ENCODE data around the gene B3GNT7. TPM values are rescaled to one million over a fixed set of nuclear protein-coding genes. Genes with fewer than 3 reads are reported as not detected.

B3GNT7 gene
- total and polyA plus RNA-seq, 2 experiments from 2014 or later, result 44.2 to 89.4 TPM

- Mint-ChIP-seq H3K27me3 (ENCODE audit: insufficient read depth, low read depth, poor library complexity) (peaks cover 9% of the 10 kb centered on the region), H3K4me3 (no peak overlapping the region), H3K4me1 (peaks cover 13% of the 10 kb centered on the region; the same call in 2 of the 3 replicates), H3K27ac (no peak overlapping the region), H3K36me3 (ENCODE audit: low read depth) (peaks cover 3% of the 10 kb centered on the region; the same call in 1 of the 3 replicates), H3K9me3 (no peaks in the 10 kb centered on the region)
- no peak overlapping the region for H3K27ac ChIP-seq (ENCODE audit: low read depth)
- H4K20me1 ChIP-seq (replicated peaks; ENCODE audit: insufficient read depth), result no peaks in the 10 kb centered on the region
- H3K27me3 ChIP-seq (ENCODE audit: insufficient read depth), result no peaks in the 10 kb centered on the region
- H3K4me2 ChIP-seq, result no peak overlapping the region
- 0 out of 2 replicates have a peak, but pooled peaks cover 6% of the 10 kb centered on the region for H3F3A ChIP-seq (replicated peaks; ENCODE audit: low read depth)
- no peaks in the 10 kb centered on the region for H3K4me1 ChIP-seq (ENCODE audit: insufficient read depth)
- 0 out of 2 replicates have a peak, but pooled peaks cover 5% of the 10 kb centered on the region for H3K9me2 ChIP-seq (ENCODE audit: insufficient read depth)
- H3K4me3 ChIP-seq, result no peak overlapping the region
- no peak overlapping the region for H2AFZ ChIP-seq
- H3K79me2 ChIP-seq (replicated peaks; ENCODE audit: insufficient read depth), result no peaks in the 10 kb centered on the region
- TF ChIP-seq CREB1 (CRISPR knock-in tag; IDR thresholded peaks at IDR 0.05; ENCODE audit: low read depth), result no peak
- TF ChIP-seq CTCF (conservative IDR thresholded peaks at IDR 0.05; ENCODE audit: low read depth in 2 of 2), result no peak
- DNase-seq (ENCODE audit: low spot score) (no peak), ATAC-seq (no peak)
- H3K36me3 ChIP-seq (ENCODE audit: insufficient read depth), result no peaks in the 10 kb centered on the region
Measured at GRCh38 chr2:231422056-231422455, 26.5 kb downstream of the B3GNT7 start.

- H3K27me3 Mint-ChIP-seq (ENCODE audit: insufficient read depth, low read depth, poor library complexity), result peaks cover 9% of the 10 kb centered on the region
- Histone ChIP-seq H3K9me2 (ENCODE audit: insufficient read depth) (peaks cover 9% of the 10 kb centered on the region; the same call in 1 of the 2 replicates), H3K4me3 (no peak overlapping the region), H3K4me1 (ENCODE audit: insufficient read depth) (no peaks in the 10 kb centered on the region), H3K79me2 (replicated peaks; ENCODE audit: insufficient read depth) (no peaks in the 10 kb centered on the region), H3K36me3 (ENCODE audit: insufficient read depth) (no peaks in the 10 kb centered on the region), H4K20me1 (replicated peaks; ENCODE audit: insufficient read depth) (no peaks in the 10 kb centered on the region), H3K27me3 (ENCODE audit: insufficient read depth) (no peaks in the 10 kb centered on the region), H2AFZ (no peak overlapping the region), H3K4me2 (no peak overlapping the region), H3K27ac (ENCODE audit: low read depth) (no peak overlapping the region), H3F3A (replicated peaks; ENCODE audit: low read depth) (0 out of 2 replicates have a peak, but pooled peaks cover 6% of the 10 kb centered on the region)
- H3K27ac Mint-ChIP-seq, result no peak overlapping the region
- H3K9me3 Mint-ChIP-seq, result no peaks in the 10 kb centered on the region
- peaks cover 13% of the 10 kb centered on the region; the same call in 2 of the 3 replicates for H3K4me1 Mint-ChIP-seq
- no peak overlapping the region for H3K4me3 Mint-ChIP-seq
- H3K36me3 Mint-ChIP-seq (ENCODE audit: low read depth), result peaks cover 3% of the 10 kb centered on the region; the same call in 1 of the 3 replicates
- ATAC-seq, result no peak
- no peak for DNase-seq (ENCODE audit: low spot score)
- TF ChIP-seq JUNB (IDR thresholded peaks at IDR 0.05; ENCODE audit: unreplicated experiment), result no peak
- TF ChIP-seq ZNF114 (CRISPR knock-in tag; IDR thresholded peaks at IDR 0.05), result no peak
- TF ChIP-seq NANOG (IDR thresholded peaks at IDR 0.05; ENCODE audit: borderline replicate concordance), result no peak
- TF ChIP-seq STAT1 (IDR thresholded peaks at IDR 0.05; ENCODE audit: unreplicated experiment), result no peak
- no peak for TF ChIP-seq CREB1 (CRISPR knock-in tag; IDR thresholded peaks at IDR 0.05; ENCODE audit: low read depth)
- TF ChIP-seq POLR2AphosphoS5 (IDR thresholded peaks at IDR 0.05; ENCODE audit: low read depth), result no peak
- TF ChIP-seq, protein P1, sequence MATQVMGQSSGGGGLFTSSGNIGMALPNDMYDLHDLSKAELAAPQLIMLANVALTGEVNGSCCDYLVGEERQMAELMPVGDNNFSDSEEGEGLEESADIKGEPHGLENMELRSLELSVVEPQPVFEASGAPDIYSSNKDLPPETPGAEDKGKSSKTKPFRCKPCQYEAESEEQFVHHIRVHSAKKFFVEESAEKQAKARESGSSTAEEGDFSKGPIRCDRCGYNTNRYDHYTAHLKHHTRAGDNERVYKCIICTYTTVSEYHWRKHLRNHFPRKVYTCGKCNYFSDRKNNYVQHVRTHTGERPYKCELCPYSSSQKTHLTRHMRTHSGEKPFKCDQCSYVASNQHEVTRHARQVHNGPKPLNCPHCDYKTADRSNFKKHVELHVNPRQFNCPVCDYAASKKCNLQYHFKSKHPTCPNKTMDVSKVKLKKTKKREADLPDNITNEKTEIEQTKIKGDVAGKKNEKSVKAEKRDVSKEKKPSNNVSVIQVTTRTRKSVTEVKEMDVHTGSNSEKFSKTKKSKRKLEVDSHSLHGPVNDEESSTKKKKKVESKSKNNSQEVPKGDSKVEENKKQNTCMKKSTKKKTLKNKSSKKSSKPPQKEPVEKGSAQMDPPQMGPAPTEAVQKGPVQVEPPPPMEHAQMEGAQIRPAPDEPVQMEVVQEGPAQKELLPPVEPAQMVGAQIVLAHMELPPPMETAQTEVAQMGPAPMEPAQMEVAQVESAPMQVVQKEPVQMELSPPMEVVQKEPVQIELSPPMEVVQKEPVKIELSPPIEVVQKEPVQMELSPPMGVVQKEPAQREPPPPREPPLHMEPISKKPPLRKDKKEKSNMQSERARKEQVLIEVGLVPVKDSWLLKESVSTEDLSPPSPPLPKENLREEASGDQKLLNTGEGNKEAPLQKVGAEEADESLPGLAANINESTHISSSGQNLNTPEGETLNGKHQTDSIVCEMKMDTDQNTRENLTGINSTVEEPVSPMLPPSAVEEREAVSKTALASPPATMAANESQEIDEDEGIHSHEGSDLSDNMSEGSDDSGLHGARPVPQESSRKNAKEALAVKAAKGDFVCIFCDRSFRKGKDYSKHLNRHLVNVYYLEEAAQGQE (IDR thresholded peaks at IDR 0.05; ENCODE audit: unreplicated experiment), result no peak
- TF ChIP-seq, protein P2, sequence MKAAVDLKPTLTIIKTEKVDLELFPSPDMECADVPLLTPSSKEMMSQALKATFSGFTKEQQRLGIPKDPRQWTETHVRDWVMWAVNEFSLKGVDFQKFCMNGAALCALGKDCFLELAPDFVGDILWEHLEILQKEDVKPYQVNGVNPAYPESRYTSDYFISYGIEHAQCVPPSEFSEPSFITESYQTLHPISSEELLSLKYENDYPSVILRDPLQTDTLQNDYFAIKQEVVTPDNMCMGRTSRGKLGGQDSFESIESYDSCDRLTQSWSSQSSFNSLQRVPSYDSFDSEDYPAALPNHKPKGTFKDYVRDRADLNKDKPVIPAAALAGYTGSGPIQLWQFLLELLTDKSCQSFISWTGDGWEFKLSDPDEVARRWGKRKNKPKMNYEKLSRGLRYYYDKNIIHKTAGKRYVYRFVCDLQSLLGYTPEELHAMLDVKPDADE (IDR thresholded peaks at IDR 0.05), result no peak
- no peak for TF ChIP-seq EZH2 (IDR thresholded peaks at IDR 0.05; ENCODE audit: low read depth, unreplicated experiment)
Measured at GRCh38 chr2:231423176-231423575, 27.7 kb downstream of the B3GNT7 start.
